ENCODE data around the gene MEN1.

MEN1 gene

GRCh38 chr11:64835616-64836447 is 25.5 kb upstream of the MEN1 start:
- no peak overlapping the region for H3K4me3 ChIP-seq (ENCODE audit: control insufficient read depth, low read depth, low read length)
- TF ChIP-seq CTCF (conservative IDR thresholded peaks at IDR 0.05; ENCODE audit: control insufficient read depth, insufficient read depth, low read depth, low read length), result no peak
- no peak for DNase-seq (ENCODE audit: low read depth)

- H3K4me3 ChIP-seq (ENCODE audit: control insufficient read depth, low read depth, low read length), result no peak overlapping the region
- no peak for TF ChIP-seq CTCF (conservative IDR thresholded peaks at IDR 0.05; ENCODE audit: control insufficient read depth, insufficient read depth, low read depth, low read length)
- no peak for DNase-seq (ENCODE audit: low read depth)
Measured at GRCh38 chr11:64834723-64835615, 24.6 kb upstream of the MEN1 start.

- DNase-seq (ENCODE audit: low read depth), result no peak
- TF ChIP-seq CTCF (conservative IDR thresholded peaks at IDR 0.05; ENCODE audit: control insufficient read depth, insufficient read depth, low read depth, low read length), result no peak
- H3K4me3 ChIP-seq (ENCODE audit: control insufficient read depth, low read depth, low read length), result no peak overlapping the region
Measured at GRCh38 chr11:64834031-64834722, 23.8 kb upstream of the MEN1 start.

- H3K4me3 ChIP-seq (ENCODE audit: control insufficient read depth, low read depth, low read length), result no peak overlapping the region
- no peak for DNase-seq (ENCODE audit: low read depth)
- no peak for TF ChIP-seq CTCF (conservative IDR thresholded peaks at IDR 0.05; ENCODE audit: control insufficient read depth, insufficient read depth, low read depth, low read length)
Measured at GRCh38 chr11:64833509-64833908, 23.2 kb upstream of the MEN1 start.

GRCh38 chr11:64833198-64833502 is 22.8 kb upstream of the MEN1 start:
- no peak for DNase-seq (ENCODE audit: low read depth)
- no peak overlapping the region for H3K4me3 ChIP-seq (ENCODE audit: control insufficient read depth, low read depth, low read length)
- no peak for TF ChIP-seq CTCF (conservative IDR thresholded peaks at IDR 0.05; ENCODE audit: control insufficient read depth, insufficient read depth, low read depth, low read length)

GRCh38 chr11:64832467-64833197 is 22.3 kb upstream of the MEN1 start:
- no peak for DNase-seq (ENCODE audit: low read depth)
- no peak overlapping the region for H3K4me3 ChIP-seq (ENCODE audit: control insufficient read depth, low read depth, low read length)
- no peak for TF ChIP-seq CTCF (conservative IDR thresholded peaks at IDR 0.05; ENCODE audit: control insufficient read depth, insufficient read depth, low read depth, low read length)
